ENCODE measurements around the gene SLC19A1.

The SLC19A1 gene

DNA sequence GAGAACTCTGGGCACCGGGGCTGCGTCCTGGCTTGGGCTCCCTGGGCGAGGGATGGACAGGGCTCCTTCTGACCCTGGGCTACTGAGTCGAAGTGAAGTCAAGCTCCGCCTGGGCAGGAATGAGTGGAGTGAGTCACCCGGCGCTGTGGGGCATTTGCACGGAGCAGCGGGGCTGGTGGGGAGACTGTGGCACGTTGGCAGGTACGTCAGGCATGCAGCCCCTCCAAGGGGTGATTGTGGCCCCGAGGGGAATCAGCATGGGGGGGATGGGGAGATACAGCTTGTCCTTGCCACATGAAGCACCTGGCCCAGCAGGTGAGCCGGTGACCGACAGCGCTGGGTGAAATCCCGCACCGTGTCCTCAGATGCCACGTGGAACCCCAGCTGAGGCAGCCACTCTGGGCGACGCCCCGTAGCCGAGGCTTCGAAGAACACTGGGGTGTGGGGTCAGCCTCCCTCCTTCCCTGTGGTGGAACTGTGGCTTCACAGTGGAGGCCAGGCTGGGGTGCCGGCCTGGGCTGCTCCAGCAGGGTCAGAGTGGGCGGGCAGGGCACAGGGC is 74.9 kb downstream of the SLC19A1 start:
- DNase-seq (ENCODE audit: low read depth), result no peak

DNA sequence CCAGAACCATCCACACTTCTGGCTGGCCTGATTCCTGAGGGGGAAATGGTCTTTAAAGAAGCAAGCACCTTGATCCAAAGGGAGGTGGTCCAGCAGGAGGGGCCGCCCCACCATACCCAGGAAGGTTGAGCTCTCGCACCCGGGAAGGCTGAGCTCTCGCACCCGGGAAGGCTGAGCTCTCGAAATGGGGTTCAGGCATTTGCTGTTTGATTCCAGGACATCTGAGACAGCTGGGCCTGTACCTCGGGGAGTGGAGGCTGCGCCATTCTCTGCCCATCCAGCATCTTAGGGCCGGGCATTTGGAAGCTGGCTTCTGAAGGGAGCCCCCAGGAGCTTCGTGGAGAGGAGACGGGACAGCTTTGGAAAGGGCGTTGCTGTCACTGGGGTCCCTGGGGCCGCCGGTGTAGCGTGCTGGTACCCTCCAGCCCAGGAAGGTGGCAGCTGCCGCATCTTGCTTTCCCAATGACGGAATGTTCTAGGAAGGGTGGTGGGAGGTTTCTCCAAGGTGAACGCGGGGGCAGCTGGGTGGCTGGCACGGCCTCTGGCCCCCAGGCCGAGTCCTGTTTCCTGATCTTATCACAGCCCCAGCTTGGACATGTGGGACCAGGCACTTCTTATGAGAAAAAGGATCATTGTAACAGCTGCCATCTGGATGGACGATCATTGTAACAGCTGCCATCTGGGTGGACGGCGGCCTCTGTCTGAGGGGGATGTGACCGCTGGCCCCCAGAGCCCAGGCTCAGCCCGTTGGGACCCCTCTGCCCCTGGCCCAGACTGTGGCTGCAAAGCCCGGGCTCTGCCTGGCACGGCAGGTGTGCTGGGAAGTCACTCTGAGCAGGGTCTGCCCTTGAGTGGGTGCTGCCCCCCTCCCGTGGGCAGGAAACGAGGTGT is 75.7 kb downstream of the SLC19A1 start:
- no peak for DNase-seq (ENCODE audit: low read depth)

DNA sequence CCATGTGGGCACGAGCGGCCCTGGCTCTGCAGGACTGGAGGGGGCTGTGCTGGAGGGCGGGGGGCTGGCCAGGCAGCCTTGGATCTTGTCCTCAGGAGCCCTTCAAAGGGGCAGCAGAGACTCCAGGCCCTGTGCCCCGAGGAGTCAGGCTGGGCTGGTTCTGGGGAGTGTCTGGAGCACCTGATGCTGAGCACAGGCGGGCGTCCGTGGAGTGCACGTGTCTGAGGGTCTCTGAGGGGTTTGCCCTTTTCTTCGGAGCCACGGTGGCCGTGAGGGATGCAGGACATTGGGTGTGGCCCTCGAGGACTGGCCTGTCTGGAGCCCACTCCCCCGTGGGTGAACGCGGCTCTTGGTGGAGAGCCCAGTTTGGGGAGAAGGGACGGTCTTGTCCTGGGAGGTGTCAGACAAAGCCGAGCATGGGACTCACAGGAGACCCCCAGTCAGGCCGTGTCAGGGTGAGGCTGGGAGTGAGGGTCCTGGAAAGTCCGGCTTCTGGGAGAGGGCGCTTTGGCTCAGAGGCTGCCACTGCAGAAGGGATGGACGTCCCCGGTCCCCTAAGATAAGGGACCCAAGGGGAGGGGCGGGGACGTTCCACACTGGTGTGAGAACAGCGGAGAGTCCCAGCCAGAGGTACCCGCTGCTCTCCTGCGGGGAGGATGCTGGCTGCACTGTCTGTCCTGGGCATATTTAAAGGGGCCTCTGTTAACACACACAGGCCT is 76.5 kb downstream of the SLC19A1 start:
- no peak for DNase-seq (ENCODE audit: low read depth)

GRCh38 chr21:45465105-45465504 is 77.1 kb downstream of the SLC19A1 start:
- no peak for DNase-seq (ENCODE audit: low read depth)

DNA sequence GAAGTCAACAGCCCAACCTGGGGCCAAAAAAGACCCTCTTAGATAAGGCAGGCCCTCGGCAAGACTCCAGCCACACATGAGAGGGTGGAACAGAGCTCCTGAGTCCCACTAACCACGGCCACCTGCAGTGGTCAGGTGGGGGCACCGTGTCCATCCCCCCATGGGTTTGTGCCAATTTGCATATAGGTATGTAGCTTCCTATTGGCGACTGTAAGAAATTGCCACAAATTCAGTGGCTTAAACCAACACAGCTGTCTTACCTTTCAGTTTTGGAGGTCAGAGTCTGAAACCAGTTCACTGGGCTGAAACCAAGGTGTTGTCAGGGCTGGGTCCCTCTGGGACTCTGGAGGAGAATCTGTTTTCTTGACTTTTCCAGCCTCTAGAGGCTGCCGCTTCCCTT is 77.9 kb downstream of the SLC19A1 start:
- no peak for DNase-seq (ENCODE audit: low read depth)

GRCh38 chr21:45463871-45464270 is 78.4 kb downstream of the SLC19A1 start:
- DNase-seq (ENCODE audit: low read depth), result no peak

GRCh38 chr21:45461806-45462341 is 80.4 kb downstream of the SLC19A1 start:
- DNase-seq (ENCODE audit: low read depth), result no peak

GRCh38 chr21:45461369-45461750 is 80.9 kb downstream of the SLC19A1 start:
- DNase-seq (ENCODE audit: low read depth), result no peak

- no peak for DNase-seq (ENCODE audit: low read depth)
Measured at GRCh38 chr21:45460611-45461368, 81.5 kb downstream of the SLC19A1 start.

DNA sequence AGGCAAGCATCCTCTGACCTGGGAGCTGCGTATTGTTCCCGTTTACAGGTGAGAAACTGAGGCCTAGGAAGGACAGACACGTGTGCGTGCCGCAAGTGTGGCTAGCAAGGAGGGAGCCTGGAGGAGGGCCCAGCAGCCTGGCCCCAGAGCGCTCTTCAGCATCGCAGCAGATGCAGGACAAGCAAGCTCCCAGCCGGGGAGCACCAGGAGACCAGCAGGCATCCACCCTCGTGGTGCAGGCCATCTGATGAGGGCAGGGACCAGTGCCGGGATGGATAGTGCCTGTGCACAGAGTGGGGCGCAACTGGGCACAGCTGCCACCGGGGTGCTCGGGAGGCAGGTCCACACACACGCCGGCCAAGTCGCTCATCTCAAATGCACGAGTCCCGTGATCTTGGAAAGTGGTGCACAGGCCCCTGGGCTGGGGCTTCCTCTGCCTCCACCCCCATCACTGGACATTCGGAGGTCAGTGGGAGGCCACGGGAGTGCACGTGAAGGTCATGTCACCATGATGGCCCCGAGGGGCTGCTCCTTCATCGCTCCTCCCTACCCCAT is 82.2 kb downstream of the SLC19A1 start:
- no peak for DNase-seq (ENCODE audit: low read depth)

GRCh38 chr21:45459171-45460010 is 82.8 kb downstream of the SLC19A1 start:
- no peak for DNase-seq (ENCODE audit: low read depth)

- no peak for DNase-seq (ENCODE audit: low read depth)
Measured at GRCh38 chr21:45458281-45459170, 83.7 kb downstream of the SLC19A1 start.

DNA sequence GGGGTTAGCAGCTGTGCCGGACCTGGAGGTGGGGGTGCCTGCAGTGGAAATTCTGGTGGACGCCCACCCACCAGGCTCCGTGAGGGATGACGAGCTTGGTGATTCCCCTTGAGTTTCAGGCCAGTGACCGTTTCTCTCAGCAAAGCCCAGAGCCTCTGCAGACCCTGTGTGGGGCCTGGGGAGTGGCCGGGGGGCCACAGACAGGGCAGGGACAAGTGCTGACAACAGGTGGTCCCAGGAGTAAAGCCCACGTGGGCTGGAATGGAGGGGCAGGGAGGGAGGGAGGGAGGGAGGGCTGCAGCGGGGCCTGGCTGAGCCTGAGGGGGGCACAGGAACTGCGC is 84.4 kb downstream of the SLC19A1 start:
- DNase-seq (ENCODE audit: low read depth), result no peak

DNA sequence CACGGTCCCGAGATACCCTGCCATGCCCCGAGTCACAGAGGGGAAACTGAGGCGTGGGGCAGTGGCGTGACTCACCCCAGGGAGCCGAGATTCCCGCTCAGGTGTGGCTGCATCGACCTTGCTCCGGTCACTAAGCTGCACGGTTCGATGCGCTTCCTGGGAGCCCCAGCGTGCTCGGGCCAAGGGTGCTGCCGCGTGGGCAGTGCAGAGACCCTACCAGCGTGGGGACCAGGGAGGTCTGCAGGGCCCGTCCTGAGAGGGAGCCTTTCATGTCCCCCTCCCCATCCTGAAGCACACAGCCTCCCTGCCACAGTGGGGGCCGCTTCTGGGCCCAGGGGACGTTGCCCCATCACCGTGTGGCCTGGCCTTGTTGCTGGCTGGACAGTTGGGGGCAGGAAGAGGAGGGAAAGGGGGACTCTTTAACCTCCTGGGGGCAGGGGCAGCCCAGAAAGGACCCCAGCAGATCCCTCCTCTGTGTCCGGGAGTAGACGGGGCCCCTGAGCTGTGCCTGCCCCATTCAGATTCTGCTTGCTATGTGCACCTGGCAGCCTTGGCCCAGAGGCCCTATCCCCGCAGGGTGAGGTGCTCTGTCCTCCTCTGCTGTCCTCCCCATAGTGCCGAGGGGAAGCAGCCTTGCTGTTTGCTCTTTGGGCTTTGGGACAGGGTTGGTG is 84.9 kb downstream of the SLC19A1 start:
- DNase-seq (ENCODE audit: low read depth), result no peak

- no peak for DNase-seq (ENCODE audit: low read depth)
Measured at GRCh38 chr21:45456584-45457160, 85.6 kb downstream of the SLC19A1 start.

DNA sequence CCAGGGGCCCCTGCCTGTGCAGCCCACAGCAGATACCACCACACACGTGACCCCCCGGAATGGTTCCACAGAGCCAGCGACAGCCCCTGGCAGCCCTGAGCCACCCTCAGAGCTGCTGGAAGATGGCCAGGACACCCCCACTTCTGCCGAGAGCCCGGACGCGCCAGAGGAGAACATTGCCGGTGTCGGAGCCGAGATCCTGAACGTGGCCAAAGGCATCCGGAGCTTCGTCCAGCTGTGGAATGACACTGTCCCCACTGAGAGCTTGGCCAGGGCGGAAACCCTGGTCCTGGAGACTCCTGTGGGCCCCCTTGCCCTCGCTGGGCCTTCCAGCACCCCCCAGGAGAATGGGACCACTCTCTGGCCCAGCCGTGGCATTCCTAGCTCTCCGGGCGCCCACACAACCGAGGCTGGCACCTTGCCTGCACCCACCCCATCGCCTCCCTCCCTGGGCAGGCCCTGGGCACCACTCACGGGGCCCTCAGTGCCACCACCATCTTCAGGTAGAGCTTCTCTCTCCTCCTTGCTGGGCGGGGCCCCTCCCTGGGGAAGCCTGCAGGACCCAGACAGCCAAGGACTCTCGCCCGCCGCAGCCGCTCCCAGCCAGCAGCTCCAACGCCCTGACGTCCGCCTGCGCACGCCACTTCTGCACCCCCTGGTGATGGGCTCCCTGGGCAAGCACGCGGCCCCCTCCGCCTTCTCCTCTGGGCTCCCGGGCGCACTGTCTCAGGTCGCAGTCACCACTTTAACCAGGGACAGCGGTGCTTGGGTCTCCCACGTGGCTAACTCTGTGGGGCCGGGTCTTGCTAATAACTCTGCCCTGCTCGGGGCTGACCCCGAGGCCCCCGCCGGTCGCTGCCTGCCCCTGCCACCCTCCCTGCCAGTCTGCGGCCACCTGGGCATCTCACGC is 86.3 kb downstream of the SLC19A1 start:
- DNase-seq (ENCODE audit: low read depth), result no peak

DNA sequence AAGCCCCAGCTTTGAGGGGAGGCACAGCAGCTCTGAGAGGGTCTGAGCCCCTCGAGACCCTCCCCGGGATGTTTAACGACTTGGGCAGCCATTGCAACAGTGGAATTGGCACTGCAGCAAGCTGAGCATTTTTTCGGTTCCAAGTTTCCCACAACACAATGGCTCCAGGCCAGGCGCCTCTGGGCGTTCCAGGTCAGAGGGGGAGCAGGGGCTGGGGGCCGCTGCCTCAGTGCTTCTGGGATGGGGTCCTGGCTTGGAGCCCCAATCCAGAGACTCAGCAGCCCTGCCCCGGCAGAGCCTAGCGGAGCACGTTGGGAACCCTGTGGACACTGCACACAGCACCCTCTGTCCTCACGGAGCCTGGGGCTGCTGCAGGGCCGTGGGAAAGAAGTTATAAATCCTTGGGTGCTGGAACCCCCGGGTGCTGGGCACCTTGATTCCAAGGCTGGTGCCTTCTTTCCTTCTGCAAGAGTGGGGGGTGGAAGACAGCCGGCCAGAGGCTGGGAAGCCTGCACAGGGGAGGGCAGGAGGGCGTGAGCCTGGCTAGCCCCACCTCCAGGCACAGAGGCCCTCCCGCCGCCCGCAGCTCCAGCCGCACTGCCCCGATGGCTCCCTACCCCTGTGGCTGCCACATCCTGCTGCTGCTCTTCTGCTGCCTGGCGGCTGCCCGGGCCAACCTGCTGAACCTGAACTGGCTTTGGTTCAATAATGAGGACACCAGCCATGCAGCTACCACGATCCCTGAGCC is 87.1 kb downstream of the SLC19A1 start:
- DNase-seq (ENCODE audit: low read depth), result no peak
